GM20000 (cell line): ENCODE results near the gene PLA2G3.

ENCODE experiments used
- DNase-seq: peaks from one replicate; pipeline ENCODE4 v3.0.0; 2012; ENCODE audit warnings: low spot score
- TF ChIP-seq, protein P1 (sequence below): IDR thresholded peaks from 2 replicates; pipeline ENCODE4 v1.5.1; 2012; ENCODE audit warnings: mild to moderate bottlenecking, control low read depth; ENCODE audit errors: extremely low read depth, missing control alignments

Gene PLA2G3

DNA sequence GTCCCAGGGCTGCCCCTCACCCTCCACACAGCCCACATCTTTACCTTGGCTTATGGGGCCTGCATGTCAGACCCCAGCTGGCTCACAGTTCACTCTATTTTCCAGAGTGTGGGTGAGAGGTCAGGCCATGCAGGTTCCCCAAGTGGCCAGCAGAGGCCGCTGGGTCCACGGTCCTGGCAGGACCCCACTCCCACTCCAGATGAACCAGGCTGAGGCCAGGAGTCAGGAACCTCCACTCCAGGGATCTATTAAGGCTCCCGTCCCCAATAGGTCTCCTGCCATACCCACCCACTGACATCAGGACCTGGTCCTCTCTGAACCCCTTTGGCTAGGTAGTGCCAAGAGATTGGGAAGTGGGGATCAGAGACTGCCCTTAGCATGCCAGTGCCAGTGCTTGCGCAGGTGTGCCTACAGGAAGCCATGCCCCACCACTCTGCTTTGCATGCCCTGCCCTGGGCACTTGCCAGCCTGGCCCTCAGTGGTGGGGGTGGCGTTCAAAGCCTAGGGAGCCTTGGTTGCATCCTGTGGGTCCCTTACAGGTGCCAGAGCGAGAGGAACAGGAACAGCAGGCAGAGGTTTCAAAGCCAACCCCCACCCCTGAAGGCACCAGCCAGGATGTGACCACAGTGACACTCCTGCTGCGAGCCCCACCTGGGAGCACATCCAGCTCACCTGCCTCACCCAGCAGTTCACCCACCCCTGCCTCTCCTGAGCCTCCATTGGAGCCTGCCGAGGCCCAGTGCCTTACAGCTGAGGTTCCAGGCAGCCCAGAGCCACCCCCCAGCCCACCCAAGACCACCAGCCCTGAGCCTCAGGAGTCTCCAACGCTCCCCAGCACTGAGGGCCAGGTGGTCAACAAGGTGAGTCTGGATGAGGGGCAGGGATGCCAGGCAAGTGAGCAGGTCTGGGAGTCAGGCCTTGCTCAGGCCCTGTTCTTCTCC is 50.9 kb downstream of the PLA2G3 start:
- peak; percentile 85 for DNase-seq
- TF ChIP-seq, protein P1, sequence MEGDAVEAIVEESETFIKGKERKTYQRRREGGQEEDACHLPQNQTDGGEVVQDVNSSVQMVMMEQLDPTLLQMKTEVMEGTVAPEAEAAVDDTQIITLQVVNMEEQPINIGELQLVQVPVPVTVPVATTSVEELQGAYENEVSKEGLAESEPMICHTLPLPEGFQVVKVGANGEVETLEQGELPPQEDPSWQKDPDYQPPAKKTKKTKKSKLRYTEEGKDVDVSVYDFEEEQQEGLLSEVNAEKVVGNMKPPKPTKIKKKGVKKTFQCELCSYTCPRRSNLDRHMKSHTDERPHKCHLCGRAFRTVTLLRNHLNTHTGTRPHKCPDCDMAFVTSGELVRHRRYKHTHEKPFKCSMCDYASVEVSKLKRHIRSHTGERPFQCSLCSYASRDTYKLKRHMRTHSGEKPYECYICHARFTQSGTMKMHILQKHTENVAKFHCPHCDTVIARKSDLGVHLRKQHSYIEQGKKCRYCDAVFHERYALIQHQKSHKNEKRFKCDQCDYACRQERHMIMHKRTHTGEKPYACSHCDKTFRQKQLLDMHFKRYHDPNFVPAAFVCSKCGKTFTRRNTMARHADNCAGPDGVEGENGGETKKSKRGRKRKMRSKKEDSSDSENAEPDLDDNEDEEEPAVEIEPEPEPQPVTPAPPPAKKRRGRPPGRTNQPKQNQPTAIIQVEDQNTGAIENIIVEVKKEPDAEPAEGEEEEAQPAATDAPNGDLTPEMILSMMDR: peak; percentile 68

- DNase-seq: no peak
- TF ChIP-seq, protein P1: no peak
These were observed 51.9 kb downstream of the PLA2G3 start for GRCh38 chr22:31088233-31088986.

- no peak for DNase-seq
- TF ChIP-seq, protein P1: no peak
These were observed 52.5 kb downstream of the PLA2G3 start for GRCh38 chr22:31087744-31088215.

- DNase-seq: no peak
- TF ChIP-seq, protein P1: no peak
These were observed 53.5 kb downstream of the PLA2G3 start for GRCh38 chr22:31086703-31087330.

DNA sequence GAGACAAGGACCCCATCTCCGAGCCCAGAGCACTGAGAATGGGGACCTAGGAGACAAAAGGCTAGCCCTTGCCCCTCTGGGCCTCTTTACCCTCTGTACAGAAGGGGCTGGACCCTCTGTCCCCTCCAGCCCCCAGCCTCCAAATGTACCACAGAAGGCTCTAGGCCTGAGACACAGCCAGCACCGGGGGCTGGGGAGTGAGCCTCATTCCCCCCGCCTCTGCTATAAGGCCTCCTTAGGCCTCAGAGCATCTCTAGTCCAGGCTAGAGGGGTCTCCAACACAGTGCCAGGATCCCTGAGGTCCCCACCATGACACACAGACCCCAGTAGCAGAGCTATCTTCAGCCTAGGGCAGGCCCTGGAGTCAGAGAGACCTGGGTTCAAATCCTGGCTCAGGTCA is 54.4 kb downstream of the PLA2G3 start:
- TF ChIP-seq, protein P1: no peak
- DNase-seq: no peak

GRCh38 chr22:31085493-31085824 is 54.8 kb downstream of the PLA2G3 start:
- no peak for DNase-seq
- TF ChIP-seq, protein P1: no peak
